ENCODE data around the gene C16orf46.

Gene C16orf46

DNA sequence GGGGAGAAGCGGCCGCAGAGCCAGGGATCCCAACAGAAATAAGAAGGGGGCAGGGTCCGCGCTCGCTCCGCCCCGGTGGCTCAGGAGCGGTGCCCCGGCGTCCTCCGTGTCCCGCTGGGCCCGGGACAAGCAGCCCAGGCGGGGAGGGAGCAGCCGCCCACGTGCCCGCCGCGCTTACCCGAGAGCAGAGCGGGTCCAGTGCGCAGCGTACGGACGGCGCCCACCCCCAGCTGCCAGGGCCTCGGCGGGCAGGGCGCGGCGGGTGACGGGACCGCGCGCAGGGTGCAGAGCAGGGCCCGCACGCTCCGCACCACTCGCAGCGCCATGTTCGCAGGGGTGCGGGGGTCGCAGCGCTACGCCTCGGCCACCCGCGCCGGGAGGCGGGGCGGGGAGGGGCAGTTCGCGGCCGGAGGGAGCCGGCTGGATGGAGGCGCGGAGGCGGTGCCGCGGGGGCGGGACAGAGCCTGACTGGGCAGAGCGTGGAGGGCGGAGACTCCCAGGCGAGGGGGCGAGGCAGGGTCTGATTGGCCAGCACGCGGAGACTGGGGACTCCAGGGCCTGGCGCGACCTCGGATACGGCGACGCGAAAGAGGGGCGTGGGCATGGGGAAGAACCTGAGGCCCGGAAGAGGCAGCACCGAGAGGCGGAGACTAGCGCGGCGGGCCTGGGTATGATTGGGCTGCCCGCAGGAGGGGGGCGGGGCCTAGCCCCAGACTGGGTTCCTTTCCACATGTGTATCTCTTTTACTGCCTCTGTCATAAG is 19.1 kb upstream of the C16orf46 start, which contains the start of gene GCSH:
GCSH (minus strand) TSS at position 443 of the 762 bp plus-strand sequence; CDS start at position 326, 117 bp downstream.
- Mint-ChIP-seq H3K9me3 (peaks cover 3% of the 10 kb centered on the region), H3K27me3 (no peaks in the 10 kb centered on the region), H3K36me3 (no peaks in the 10 kb centered on the region), H3K27ac (peak within 1 kb of the TSS; percentile 60), H3K4me3 (peak within 1 kb of the TSS; percentile 71), H3K4me1 (peaks cover 17% of the 10 kb centered on the region)
- ATAC-seq, result peak; percentile 100

DNA sequence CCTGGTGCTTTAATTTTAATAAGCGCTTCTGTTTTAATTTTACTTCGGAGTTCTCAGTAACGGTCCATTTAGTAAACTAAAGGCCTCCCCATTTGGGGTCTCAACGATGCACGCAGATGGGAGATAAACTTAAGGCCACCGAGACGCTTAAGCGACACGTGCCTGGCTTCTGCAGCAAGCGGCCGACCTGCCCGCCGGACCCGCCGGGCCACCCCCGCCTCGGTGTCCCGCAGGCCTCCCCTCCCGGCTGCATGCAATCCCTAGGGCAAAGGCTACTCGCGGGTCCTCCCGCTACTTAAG is 18.6 kb upstream of the C16orf46 start:
- Mint-ChIP-seq H3K27me3 (no peaks in the 10 kb centered on the region), H3K36me3 (no peaks in the 10 kb centered on the region), H3K4me1 (peaks cover 17% of the 10 kb centered on the region), H3K4me3 (peak overlapping the region; percentile 71), H3K27ac (peak overlapping the region; percentile 30), H3K9me3 (peaks cover 3% of the 10 kb centered on the region)
- ATAC-seq, result no peak

DNA sequence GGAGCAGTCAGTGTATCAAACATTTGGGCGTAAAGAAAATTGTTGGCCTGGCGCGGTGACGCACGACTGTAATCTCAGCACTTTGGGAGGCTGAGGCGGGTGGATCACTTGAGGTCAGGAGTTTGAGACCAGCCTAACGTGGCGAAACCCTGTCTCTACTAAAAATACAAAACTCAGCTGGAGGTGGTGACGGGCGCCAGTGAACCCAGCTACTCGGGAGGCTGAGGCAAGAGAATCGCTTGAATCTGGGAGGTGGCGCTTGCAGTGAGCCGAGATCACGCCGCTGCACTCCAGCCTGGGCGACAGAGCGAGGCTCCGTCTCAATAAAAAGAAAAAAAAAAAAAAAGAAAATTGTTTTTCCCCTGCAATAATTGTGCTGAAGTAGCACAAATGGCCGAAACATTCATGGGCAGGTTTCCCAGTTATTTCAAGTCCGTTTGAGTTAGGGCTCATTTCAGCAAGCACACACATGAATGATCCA is 17.8 kb upstream of the C16orf46 start:
- no peak for ATAC-seq
- peaks cover 4% of the 10 kb centered on the region for H3K36me3 Mint-ChIP-seq
- peaks cover 3% of the 10 kb centered on the region for H3K9me3 Mint-ChIP-seq
- peaks cover 17% of the 10 kb centered on the region for H3K4me1 Mint-ChIP-seq
- H3K27me3 Mint-ChIP-seq, result no peaks in the 10 kb centered on the region
- no peak overlapping the region for H3K27ac Mint-ChIP-seq
- peak overlapping the region; percentile 71 for H3K4me3 Mint-ChIP-seq

DNA sequence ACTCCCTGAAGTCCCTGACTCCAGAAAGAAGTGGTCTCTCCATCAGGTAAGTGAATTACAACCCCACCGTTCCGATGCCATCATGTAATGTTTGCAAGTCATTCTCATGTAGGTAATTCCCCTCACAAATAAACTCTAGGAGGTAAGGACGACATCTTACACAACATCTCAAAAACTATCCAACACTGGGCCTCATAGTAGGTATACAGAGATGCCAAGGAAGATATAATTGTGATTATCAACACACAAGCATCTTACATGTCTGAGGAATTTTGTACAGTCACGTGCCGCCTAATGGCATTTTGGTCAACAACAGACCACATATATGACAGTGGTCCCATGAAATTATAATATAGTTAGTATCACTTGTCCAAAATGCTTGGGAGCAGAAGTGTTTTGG is 11.8 kb upstream of the C16orf46 start:
- no peaks in the 10 kb centered on the region for H3K4me1 Mint-ChIP-seq
- H3K4me3 Mint-ChIP-seq, result no peak overlapping the region

DNA sequence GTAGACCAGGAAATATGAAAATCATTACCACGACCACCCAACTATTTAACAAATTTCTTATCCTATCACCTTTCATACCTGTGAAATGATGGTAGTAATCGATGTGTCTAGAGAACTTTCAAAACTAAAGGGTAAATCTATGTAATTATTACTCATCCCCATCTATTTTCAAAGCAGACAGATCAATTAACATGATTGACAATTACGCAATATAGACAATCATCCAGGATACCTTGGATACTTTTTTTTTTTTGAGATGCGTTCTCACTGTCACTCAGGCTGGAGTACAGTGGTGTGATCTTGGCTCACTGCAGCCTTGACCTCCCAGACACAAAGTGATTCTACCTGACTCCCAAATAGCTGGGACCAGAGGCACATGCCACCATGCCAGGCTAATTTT is 4.0 kb upstream of the C16orf46 start:
- H3K4me3 Mint-ChIP-seq, result no peak overlapping the region
- ATAC-seq, result no peak
- no peaks in the 10 kb centered on the region for H3K36me3 Mint-ChIP-seq
- H3K27ac Mint-ChIP-seq, result no peak overlapping the region
- H3K4me1 Mint-ChIP-seq, result no peaks in the 10 kb centered on the region
- no peaks in the 10 kb centered on the region for H3K9me3 Mint-ChIP-seq
- no peaks in the 10 kb centered on the region for H3K27me3 Mint-ChIP-seq

More for the DNA sequence above, 11.8 kb upstream of the C16orf46 start:
- Mint-ChIP-seq H3K9me3 (no peaks in the 10 kb centered on the region), H3K27ac (no peak overlapping the region), H3K36me3 (peaks cover 14% of the 10 kb centered on the region), H3K27me3 (no peaks in the 10 kb centered on the region)
- ATAC-seq, result no peak

DNA sequence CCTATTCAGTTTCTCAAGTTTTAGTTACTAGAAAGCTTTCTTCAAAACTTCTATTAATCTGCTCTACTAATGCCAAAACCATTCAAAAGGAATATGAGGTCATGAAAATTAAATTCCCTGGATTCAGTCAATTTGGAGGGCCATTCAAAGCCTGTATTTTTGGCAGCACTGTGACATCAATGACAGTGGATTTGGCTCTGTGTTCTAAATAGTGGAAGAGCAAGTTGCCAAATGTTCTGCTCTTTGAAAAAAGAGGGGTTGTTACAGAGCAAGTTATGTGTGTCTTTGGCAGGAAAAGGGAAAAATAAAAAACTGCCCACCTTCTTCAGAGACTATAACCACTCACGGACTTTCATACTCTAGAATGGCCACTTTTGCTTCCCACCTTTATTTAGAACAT is 3.2 kb upstream of the C16orf46 start:
- no peaks in the 10 kb centered on the region for H3K27me3 Mint-ChIP-seq
- H3K27ac Mint-ChIP-seq, result no peak overlapping the region
- H3K36me3 Mint-ChIP-seq, result no peaks in the 10 kb centered on the region
- H3K4me1 Mint-ChIP-seq, result no peaks in the 10 kb centered on the region
- no peak overlapping the region for H3K4me3 Mint-ChIP-seq
- no peaks in the 10 kb centered on the region for H3K9me3 Mint-ChIP-seq
- no peak for ATAC-seq

DNA sequence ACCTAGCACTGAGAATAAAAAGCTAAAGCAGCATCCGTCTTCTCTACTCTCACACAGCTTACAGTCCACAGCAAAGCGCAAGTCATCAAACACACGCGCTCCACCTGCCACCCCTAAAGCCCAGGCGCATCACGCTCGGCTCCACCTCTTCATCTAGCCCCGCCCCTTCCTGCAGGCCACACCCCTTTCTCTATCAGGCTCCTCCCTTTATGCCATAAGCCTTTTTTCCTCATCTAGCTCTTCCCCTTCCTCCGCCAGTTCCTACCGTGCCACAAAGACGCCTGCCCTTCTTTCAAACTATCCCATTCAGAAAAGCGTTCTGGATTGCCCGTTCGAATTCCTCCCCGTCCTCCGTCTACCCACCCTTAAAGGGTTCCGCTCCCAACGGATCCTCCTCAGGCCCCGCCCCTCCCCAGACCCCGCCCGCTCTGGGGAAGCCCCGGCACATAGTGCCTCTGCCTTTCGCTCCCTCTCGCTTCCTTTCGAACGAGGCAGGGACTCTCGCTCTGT is 417 bp downstream of the C16orf46 start:
- no peaks in the 10 kb centered on the region for H3K9me3 Mint-ChIP-seq
- no peaks in the 10 kb centered on the region for H3K4me1 Mint-ChIP-seq
- H3K36me3 Mint-ChIP-seq, result no peaks in the 10 kb centered on the region
- peak; percentile 92 for ATAC-seq
- H3K27ac Mint-ChIP-seq, result no peak overlapping the region
- no peak overlapping the region for H3K4me3 Mint-ChIP-seq
- no peaks in the 10 kb centered on the region for H3K27me3 Mint-ChIP-seq

DNA sequence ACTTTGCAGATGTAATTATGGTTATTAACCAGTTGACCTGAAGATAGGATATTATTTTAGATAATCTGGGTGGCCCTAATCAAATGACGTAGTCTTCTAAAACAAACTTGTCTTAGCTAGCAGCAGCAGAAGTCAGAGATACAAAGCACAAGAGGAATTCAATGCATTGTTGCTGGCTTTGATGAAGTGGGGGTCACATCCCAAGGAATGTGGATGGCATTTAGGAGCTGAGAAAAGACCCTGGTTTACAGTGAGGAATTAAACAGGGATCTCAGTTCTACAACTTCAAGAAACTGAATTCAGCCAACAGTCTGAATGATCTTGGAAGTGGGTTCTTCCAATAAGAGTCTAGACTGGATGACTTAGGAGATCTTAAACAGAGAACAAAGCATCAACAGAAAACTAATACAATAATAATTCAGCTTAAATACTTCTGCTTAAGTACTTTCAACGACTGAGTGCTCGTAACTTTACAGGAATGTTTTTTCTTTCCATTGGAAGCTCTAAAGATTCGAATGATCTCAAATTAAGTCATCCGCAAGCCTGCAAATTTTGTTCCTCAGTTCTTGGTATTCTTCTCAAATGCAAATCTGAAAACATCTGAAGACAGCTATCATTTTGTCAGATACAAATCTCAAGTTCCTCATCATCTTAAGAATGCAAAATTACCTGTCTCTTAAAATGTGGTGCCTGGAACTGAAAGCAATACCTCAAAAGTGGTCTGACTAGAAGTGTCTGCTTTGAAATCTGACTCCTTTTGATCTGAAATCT is 3.3 kb downstream of the C16orf46 start:
- no peaks in the 10 kb centered on the region for H3K4me1 Mint-ChIP-seq
- no peaks in the 10 kb centered on the region for H3K9me3 Mint-ChIP-seq
- no peak for ATAC-seq
- H3K36me3 Mint-ChIP-seq, result no peaks in the 10 kb centered on the region
- H3K27me3 Mint-ChIP-seq, result no peaks in the 10 kb centered on the region
- no peak overlapping the region for H3K4me3 Mint-ChIP-seq
- H3K27ac Mint-ChIP-seq, result no peak overlapping the region

DNA sequence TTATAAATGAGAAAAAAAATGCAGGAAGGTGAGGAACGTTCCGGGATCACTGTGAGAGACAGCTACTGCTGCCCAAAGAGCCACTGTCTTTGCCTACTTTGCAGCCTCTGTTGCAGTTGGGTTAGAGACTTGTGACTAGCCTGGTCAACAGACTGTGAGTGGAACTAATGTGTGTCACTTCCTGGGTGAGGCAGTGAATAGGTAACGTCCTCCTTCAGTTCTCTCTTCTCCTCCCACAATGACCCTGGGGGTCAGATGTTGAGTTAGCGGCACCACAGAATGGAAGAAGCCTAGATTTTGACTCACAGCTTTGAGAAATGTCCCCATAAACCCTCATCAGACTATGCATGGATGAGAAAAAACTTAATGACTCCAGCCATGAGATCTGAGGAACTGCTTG is 5.2 kb downstream of the C16orf46 start:
- H3K36me3 Mint-ChIP-seq, result no peaks in the 10 kb centered on the region
- H3K4me1 Mint-ChIP-seq, result no peaks in the 10 kb centered on the region
- ATAC-seq, result no peak
- H3K27ac Mint-ChIP-seq, result no peak overlapping the region
- no peaks in the 10 kb centered on the region for H3K9me3 Mint-ChIP-seq
- H3K27me3 Mint-ChIP-seq, result no peaks in the 10 kb centered on the region
- H3K4me3 Mint-ChIP-seq, result no peak overlapping the region

DNA sequence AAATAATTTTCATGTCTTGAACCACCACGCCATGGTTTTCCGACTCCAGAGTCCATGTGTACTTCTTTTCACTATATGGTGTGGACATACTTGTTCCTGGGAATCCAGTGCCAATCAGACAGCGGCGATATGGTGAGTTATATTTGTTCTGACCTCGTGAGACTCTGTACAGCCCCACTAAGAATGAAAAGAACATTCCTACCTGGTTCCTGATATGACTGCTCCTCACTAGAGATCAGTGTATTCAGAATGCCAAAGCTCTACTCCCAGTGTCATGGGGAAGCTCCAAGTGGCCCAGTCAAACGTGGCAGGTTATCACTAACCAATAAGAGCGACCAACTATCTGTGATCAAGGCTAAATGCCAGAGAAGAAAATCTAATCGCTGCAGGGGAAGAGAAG is 6.1 kb downstream of the C16orf46 start:
- Mint-ChIP-seq H3K9me3 (no peaks in the 10 kb centered on the region), H3K36me3 (no peaks in the 10 kb centered on the region), H3K27me3 (no peaks in the 10 kb centered on the region), H3K4me1 (no peaks in the 10 kb centered on the region), H3K4me3 (no peak overlapping the region), H3K27ac (no peak overlapping the region)
- ATAC-seq, result no peak

DNA sequence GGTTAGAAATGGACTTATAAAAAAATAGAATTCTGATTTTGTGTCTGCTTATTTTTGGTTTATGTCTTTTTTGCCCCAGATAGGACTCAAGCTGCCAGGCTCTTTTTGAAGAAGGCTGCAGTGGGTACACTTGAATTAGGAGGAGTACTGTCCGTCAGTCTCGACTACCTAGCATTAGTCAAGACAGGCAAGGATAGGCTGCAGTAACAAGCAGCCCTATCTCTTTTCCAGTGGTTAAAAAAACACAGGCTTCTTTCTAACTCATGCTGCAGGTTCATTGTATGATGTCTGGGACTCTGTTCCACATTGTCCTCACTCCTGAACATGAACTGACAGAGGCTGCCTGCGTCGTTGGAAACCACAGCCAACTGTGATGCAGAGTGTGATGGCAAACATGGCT is 8.0 kb downstream of the C16orf46 start:
- no peak overlapping the region for H3K4me3 Mint-ChIP-seq
- ATAC-seq, result no peak
- no peaks in the 10 kb centered on the region for H3K9me3 Mint-ChIP-seq
- no peak overlapping the region for H3K27ac Mint-ChIP-seq
- no peaks in the 10 kb centered on the region for H3K27me3 Mint-ChIP-seq
- H3K4me1 Mint-ChIP-seq, result no peaks in the 10 kb centered on the region
- H3K36me3 Mint-ChIP-seq, result no peaks in the 10 kb centered on the region

DNA sequence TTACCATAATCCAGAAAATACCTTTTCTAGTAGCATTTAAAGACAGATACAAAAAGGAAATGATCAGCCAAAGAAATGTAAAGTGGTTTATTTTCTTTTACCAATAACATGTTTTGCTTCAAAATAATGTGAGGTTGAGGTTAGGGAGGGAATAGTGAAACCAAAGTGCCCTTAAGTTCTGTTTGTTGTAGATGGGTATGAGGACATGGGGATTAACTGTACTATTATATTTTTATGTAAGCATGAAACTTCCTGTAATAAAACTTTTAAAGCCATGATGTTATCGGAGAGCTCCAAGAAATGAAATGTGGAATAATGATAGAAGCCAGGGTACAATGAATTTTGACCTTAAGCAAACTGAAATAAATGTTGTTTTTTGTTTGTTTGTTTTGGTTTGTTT is 9.9 kb downstream of the C16orf46 start:
- Mint-ChIP-seq H3K9me3 (no peaks in the 10 kb centered on the region), H3K4me3 (no peak overlapping the region), H3K36me3 (no peaks in the 10 kb centered on the region), H3K27ac (no peak overlapping the region), H3K27me3 (no peaks in the 10 kb centered on the region), H3K4me1 (no peaks in the 10 kb centered on the region)
- no peak for ATAC-seq

DNA sequence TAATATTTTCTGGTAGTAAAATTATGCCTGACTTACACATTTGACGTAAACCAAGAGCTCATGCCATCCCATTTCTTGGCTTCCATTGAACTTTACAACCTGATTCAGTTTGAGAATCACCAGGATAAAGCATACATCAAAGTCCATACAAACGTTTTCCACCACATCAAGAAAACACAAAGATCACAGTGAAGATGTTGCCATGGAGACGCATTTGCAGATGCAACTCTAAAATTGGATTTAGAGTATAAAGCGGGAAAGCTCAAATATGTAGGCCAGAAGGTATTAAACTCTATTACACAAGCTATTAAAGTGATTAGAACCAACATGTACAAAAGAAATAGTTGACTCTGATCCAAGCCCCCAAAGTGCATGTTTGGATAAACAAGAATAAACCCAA is 10.4 kb downstream of the C16orf46 start:
- no peaks in the 10 kb centered on the region for H3K36me3 Mint-ChIP-seq
- ATAC-seq, result no peak
- H3K27ac Mint-ChIP-seq, result no peak overlapping the region
- no peaks in the 10 kb centered on the region for H3K27me3 Mint-ChIP-seq
- H3K9me3 Mint-ChIP-seq, result no peaks in the 10 kb centered on the region
- no peak overlapping the region for H3K4me3 Mint-ChIP-seq
- H3K4me1 Mint-ChIP-seq, result no peaks in the 10 kb centered on the region

DNA sequence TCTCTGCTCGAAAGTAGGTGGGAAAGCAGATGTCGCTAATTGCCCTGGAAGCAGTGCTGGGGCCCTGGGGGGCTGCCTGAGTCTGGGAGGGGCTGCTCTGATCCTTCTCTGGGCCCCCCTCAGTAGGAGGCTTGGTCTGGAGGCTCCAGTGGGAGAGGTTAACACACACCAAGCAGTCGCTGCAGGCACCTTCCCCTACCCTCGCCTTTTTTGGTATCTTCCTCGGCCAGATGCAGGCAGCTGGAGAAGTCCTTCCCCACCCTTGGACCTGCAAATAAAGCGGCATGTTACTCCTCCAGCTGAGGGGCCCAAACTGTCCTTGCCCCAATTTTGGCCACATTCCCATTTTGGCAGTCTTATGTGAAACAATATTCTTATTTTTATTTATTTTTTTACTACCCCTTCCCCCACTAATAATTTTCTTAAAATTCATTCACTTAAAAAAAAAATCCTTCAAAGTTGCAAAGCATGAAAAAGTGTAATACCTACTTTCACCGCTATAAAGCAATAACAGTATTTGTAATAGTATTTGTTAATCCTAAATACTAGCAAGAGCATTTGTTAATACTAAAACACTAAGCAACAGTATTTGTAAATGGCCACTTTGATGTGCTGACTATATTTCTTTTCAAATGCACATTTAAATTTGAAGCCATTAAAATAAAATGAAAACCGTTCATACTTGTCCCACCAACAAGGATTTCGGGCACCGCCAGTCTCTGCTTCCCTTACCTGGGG is 15.0 kb downstream of the C16orf46 start:
- Mint-ChIP-seq H3K4me1 (no peaks in the 10 kb centered on the region), H3K27ac (no peak overlapping the region)
- ATAC-seq, result no peak

DNA sequence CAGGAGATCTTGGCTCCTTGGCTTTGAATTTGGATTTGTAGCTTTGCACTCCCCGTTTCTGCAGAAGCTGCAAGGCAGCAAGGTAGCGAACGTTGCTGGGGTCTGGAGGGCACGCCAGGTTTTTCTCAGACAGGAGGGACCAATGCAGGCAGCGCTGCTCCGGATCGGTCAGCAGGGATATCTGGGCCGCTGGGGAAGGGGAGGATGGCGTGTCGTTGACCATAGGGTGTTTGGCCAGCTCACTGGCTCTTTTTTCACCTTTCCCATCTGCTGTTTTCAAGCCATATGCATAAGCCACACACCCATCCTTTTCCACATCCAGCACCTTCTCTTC is 15.8 kb downstream of the C16orf46 start:
- no peaks in the 10 kb centered on the region for H3K36me3 Mint-ChIP-seq
- ATAC-seq, result no peak
- no peak overlapping the region for H3K27ac Mint-ChIP-seq
- no peaks in the 10 kb centered on the region for H3K9me3 Mint-ChIP-seq
- H3K27me3 Mint-ChIP-seq, result no peaks in the 10 kb centered on the region
- H3K4me3 Mint-ChIP-seq, result no peak overlapping the region
- no peaks in the 10 kb centered on the region for H3K4me1 Mint-ChIP-seq

More for the DNA sequence above, 15.0 kb downstream of the C16orf46 start:
- no peaks in the 10 kb centered on the region for H3K9me3 Mint-ChIP-seq
- H3K4me3 Mint-ChIP-seq, result no peak overlapping the region
- no peaks in the 10 kb centered on the region for H3K36me3 Mint-ChIP-seq
- H3K27me3 Mint-ChIP-seq, result no peaks in the 10 kb centered on the region

All from stimulated activated memory B cell treated with anti-CD40 and anti-IgM and Interleukin-4, amounts not matched to agents 10 μg/mL and 1 μg/mL and 100 μg/mL, for 72 hours (primary cell).